Testis (tissue), 2 donors: ENCODE measurements around the gene MUC5AC.

ENCODE experiments used
- CTCF ChIP-seq, 3 experiments: fragments of 450-650 bp in 2 of 3; fragments of 200-600 bp in 1 of 3; sonication (generic) in 1 of 3; IDR thresholded peaks; one replicate each; pipeline ENCODE4 v1.5.1; 2016 to 2019; ENCODE audit warnings: antibody characterized with exemption in 3 of 3, mild to moderate bottlenecking in 2 of 3, moderate library complexity in 1 of 3
- POLR2A ChIP-seq: fragments of 450-650 bp; IDR thresholded peaks from one replicate; pipeline ENCODE4 v1.6.1; 2017; ENCODE audit warnings: antibody characterized with exemption, mild to moderate bottlenecking, moderate library complexity

- TF ChIP-seq CTCF (IDR thresholded peaks at IDR 0.05) (no peak), POLR2A (no peak)
Observed at GRCh38 chr11:1230456-1231395, 73.0 kb downstream of the MUC5AC start.
